ENCODE data around the gene KYNU. TPM values are rescaled to one million over a fixed set of nuclear protein-coding genes. Genes with fewer than 3 reads are reported as not detected.
"Not testable (repeated sequence)": the region's sequence is repeated elsewhere in the genome, so short reads cannot be mapped to it uniquely, and the experiment has no call there.

The KYNU gene
- total RNA-seq, 5 donors from 2014 or later (not counting 1 experiment from before 2014, with no cell fraction given), result 0.30 to 1.8 (median 0.77) TPM; not detected in 1

- Histone ChIP-seq H3K27ac (ENCODE audit: low read length) (no peak overlapping the region), H3K36me3 (ENCODE audit: control insufficient read depth in 2 of 2, extremely low read depth in 1 of 2, insufficient read depth in 1 of 2, low read length in 1 of 2) (no peaks in the 10 kb centered on the region), H3K27me3 (replicated peaks in 1 of 2; ENCODE audit: control insufficient read depth in 2 of 2, extremely low read depth in 1 of 2, insufficient read depth in 2 of 2, low read length in 1 of 2) (no peaks in the 10 kb centered on the region), H3K4me3 (ENCODE audit: control insufficient read depth in 1 of 2, extremely low read depth in 1 of 2, low read length in 1 of 2) (no peak overlapping the region), H3K4me1 (ENCODE audit: control insufficient read depth in 1 of 2, extremely low read depth in 1 of 2, insufficient read depth in 2 of 2, low read length in 2 of 2) (no peaks in the 10 kb centered on the region), H3K9me3 (no peaks in the 10 kb centered on the region)
- CTCF ChIA-PET, result no interaction called here
- POLR2A ChIA-PET, result no interaction called here
- no peaks in the 10 kb centered on the region for H3K27me3 Mint-ChIP-seq
- no peak for ATAC-seq (replicated peaks in 1 of 4)
- DNase-seq, result no peak
- no peaks in the 10 kb centered on the region for H3K9me3 Mint-ChIP-seq
- H3K4me1 Mint-ChIP-seq, result no peaks in the 10 kb centered on the region
- H3K4me3 Mint-ChIP-seq, result no peak overlapping the region
- no peaks in the 10 kb centered on the region for H3K36me3 Mint-ChIP-seq
- WGBS (ENCODE audit: insufficient coverage), result no CpG with 5 or more reads among the region's 5 CpGs
- H3K27ac Mint-ChIP-seq, result no peak overlapping the region
Observed at GRCh38 chr2:142862847-142863246, 14.6 kb upstream of the KYNU start.

- Histone ChIP-seq H3K27ac (ENCODE audit: low read length) (no peak overlapping the region), H3K9me3 (no peaks in the 10 kb centered on the region), H3K36me3 (ENCODE audit: control insufficient read depth in 2 of 2, extremely low read depth in 1 of 2, insufficient read depth in 1 of 2, low read length in 1 of 2) (no peaks in the 10 kb centered on the region), H3K27me3 (replicated peaks in 1 of 2; ENCODE audit: control insufficient read depth in 2 of 2, extremely low read depth in 1 of 2, insufficient read depth in 2 of 2, low read length in 1 of 2) (no peaks in the 10 kb centered on the region), H3K4me3 (ENCODE audit: control insufficient read depth in 1 of 2, extremely low read depth in 1 of 2, low read length in 1 of 2) (no peak overlapping the region), H3K4me1 (ENCODE audit: control insufficient read depth in 1 of 2, extremely low read depth in 1 of 2, insufficient read depth in 2 of 2, low read length in 2 of 2) (no peaks in the 10 kb centered on the region)
- ChIA-PET POLR2A (no interaction called here), CTCF (no interaction called here)
- DNase-seq, result no peak
- 83% methylated on average over 1 of the region's 2 CpGs for WGBS (ENCODE audit: insufficient coverage)
- peaks cover 0 to under 1% of the 10 kb centered on the region in 2 donors for H3K27me3 Mint-ChIP-seq
- no peak overlapping the region for H3K4me3 Mint-ChIP-seq
- no peaks in the 10 kb centered on the region for H3K36me3 Mint-ChIP-seq
- no peaks in the 10 kb centered on the region for H3K4me1 Mint-ChIP-seq
- no peak overlapping the region for H3K27ac Mint-ChIP-seq
- no peak for ATAC-seq (replicated peaks in 1 of 4)
- no peaks in the 10 kb centered on the region for H3K9me3 Mint-ChIP-seq
Observed at GRCh38 chr2:142863485-142863961, 13.9 kb upstream of the KYNU start.

DNA sequence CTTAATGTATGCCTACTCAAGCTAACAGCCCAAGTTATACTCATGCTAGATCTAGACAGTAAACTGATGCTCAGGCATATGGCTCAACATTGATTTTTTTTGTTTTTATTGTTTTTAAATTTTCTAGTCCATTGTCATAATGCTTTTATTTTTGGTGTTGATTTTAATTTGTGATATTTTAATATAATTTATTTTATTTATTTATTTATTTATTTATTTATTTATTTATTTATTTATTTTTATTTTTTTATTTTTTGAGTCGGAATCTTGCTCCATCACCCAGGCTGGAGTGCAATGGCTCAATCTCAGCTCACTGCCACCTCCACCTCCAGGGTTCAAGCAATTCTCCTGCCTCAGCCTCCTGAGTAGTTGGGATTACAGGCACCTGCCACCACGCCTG lies 12.9 kb upstream of the KYNU start:
- H3K4me1 Mint-ChIP-seq; H3K27ac ChIP-seq (ENCODE audit: low read length); H3K9me3 ChIP-seq; H3K36me3 ChIP-seq (ENCODE audit: control insufficient read depth in 2 of 2, extremely low read depth in 1 of 2, insufficient read depth in 1 of 2, low read length in 1 of 2); ATAC-seq (replicated peaks in 1 of 4); H3K27me3 ChIP-seq (replicated peaks in 1 of 2; ENCODE audit: control insufficient read depth in 2 of 2, extremely low read depth in 1 of 2, insufficient read depth in 2 of 2, low read length in 1 of 2); H3K27me3 Mint-ChIP-seq; H3K4me3 ChIP-seq (ENCODE audit: control insufficient read depth in 1 of 2, extremely low read depth in 1 of 2, low read length in 1 of 2); H3K4me1 ChIP-seq (ENCODE audit: control insufficient read depth in 1 of 2, extremely low read depth in 1 of 2, insufficient read depth in 2 of 2, low read length in 2 of 2); CTCF ChIA-PET; H3K36me3 Mint-ChIP-seq; H3K4me3 Mint-ChIP-seq; H3K9me3 Mint-ChIP-seq; POLR2A ChIA-PET; DNase-seq; H3K27ac Mint-ChIP-seq: not testable (repeated sequence)
- WGBS (ENCODE audit: insufficient coverage), result no CpG with 5 or more reads among the region's 2 CpGs

DNA sequence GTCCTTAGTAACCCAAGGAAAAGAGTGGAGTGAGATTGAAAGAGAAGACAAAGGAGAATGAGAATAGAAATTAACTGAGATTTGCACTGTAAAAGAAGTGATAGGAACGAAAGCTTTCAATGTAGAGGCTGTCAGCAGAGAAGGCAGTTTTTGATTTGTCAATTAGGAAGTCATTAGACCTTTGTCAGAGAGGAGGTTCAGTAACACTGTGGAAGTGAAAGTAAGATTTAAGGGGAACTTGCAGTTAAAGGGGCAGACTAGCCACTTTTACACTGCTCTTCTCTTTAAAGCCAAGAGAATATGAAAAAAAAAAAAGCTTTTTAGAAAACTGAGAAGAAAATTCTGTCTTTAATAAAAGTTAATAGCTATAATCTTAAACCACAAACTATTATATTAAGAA lies 11.5 kb upstream of the KYNU start:
- WGBS (ENCODE audit: insufficient coverage), result 0% methylated on average over 1 of the region's 1 CpG
- Histone ChIP-seq H3K27ac (ENCODE audit: low read length) (no peak overlapping the region), H3K4me3 (ENCODE audit: control insufficient read depth in 1 of 2, extremely low read depth in 1 of 2, low read length in 1 of 2) (no peak overlapping the region), H3K9me3 (no peaks in the 10 kb centered on the region), H3K27me3 (replicated peaks in 1 of 2; ENCODE audit: control insufficient read depth in 2 of 2, extremely low read depth in 1 of 2, insufficient read depth in 2 of 2, low read length in 1 of 2) (no peaks in the 10 kb centered on the region), H3K36me3 (ENCODE audit: control insufficient read depth in 2 of 2, extremely low read depth in 1 of 2, insufficient read depth in 1 of 2, low read length in 1 of 2) (no peaks in the 10 kb centered on the region), H3K4me1 (ENCODE audit: control insufficient read depth in 1 of 2, extremely low read depth in 1 of 2, insufficient read depth in 2 of 2, low read length in 2 of 2) (no peaks in the 10 kb centered on the region)
- no peaks in the 10 kb centered on the region for H3K4me1 Mint-ChIP-seq
- H3K9me3 Mint-ChIP-seq, result no peaks in the 10 kb centered on the region
- no peak overlapping the region for H3K4me3 Mint-ChIP-seq
- POLR2A ChIA-PET, result interaction anchor here in 1 of 2 donors (0.6 kb wide), 1 partner anchor 8 kb away, joined by 3 read pairs; no protein-coding TSS in a partner anchor
- peak in 1 of 35 experiments; percentile 1 for DNase-seq
- no peak overlapping the region for H3K27ac Mint-ChIP-seq
- ATAC-seq (replicated peaks in 1 of 4), result no peak
- H3K27me3 Mint-ChIP-seq, result peaks cover 0 to 4% of the 10 kb centered on the region in 2 donors
- CTCF ChIA-PET, result interaction anchor here in 1 of 2 donors (0.6 kb wide), 1 partner anchor 8 kb away, joined by 4 read pairs; no protein-coding TSS in a partner anchor
- H3K36me3 Mint-ChIP-seq, result no peaks in the 10 kb centered on the region

DNA sequence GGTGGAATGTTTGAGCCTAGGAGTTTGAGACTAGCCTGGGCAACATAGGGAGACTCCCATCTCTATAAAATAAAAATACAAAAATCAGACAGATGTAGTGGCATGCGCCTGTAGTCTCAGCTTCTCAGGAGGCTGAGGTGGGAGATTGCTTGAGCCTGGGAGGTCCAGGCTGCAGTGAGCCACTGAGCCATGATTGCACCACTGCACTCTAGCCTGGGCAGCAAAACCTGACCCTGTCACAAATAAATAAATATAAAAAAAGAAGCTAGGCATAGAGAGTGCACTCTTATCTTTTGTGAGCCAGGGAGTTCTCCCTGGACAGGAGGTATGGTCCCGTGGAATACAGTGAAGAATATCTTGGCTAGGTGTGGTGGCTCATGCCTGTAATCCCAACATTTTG lies 11.0 kb upstream of the KYNU start:
- ATAC-seq (replicated peaks in 1 of 4) (no peak), DNase-seq (no peak)
- Histone ChIP-seq H3K4me1 (ENCODE audit: control insufficient read depth in 1 of 2, extremely low read depth in 1 of 2, insufficient read depth in 2 of 2, low read length in 2 of 2) (no peaks in the 10 kb centered on the region), H3K27ac (ENCODE audit: low read length) (no peak overlapping the region), H3K36me3 (ENCODE audit: control insufficient read depth in 2 of 2, extremely low read depth in 1 of 2, insufficient read depth in 1 of 2, low read length in 1 of 2) (no peaks in the 10 kb centered on the region), H3K4me3 (ENCODE audit: control insufficient read depth in 1 of 2, extremely low read depth in 1 of 2, low read length in 1 of 2) (no peak overlapping the region), H3K27me3 (replicated peaks in 1 of 2; ENCODE audit: control insufficient read depth in 2 of 2, extremely low read depth in 1 of 2, insufficient read depth in 2 of 2, low read length in 1 of 2) (no peaks in the 10 kb centered on the region), H3K9me3 (no peaks in the 10 kb centered on the region)
- POLR2A ChIA-PET, result interaction anchor here in 1 of 2 donors (0.6 kb wide), 1 partner anchor 8 kb away, joined by 3 read pairs; no protein-coding TSS in a partner anchor
- 100% methylated on average over 1 of the region's 2 CpGs for WGBS (ENCODE audit: insufficient coverage)
- CTCF ChIA-PET, result interaction anchor here in 1 of 2 donors (0.6 kb wide), 1 partner anchor 8 kb away, joined by 4 read pairs; no protein-coding TSS in a partner anchor
- Mint-ChIP-seq H3K4me3 (no peak overlapping the region), H3K4me1 (no peaks in the 10 kb centered on the region), H3K9me3 (no peaks in the 10 kb centered on the region), H3K36me3 (no peaks in the 10 kb centered on the region), H3K27me3 (peaks cover 0 to 4% of the 10 kb centered on the region in 2 donors), H3K27ac (no peak overlapping the region)

DNA sequence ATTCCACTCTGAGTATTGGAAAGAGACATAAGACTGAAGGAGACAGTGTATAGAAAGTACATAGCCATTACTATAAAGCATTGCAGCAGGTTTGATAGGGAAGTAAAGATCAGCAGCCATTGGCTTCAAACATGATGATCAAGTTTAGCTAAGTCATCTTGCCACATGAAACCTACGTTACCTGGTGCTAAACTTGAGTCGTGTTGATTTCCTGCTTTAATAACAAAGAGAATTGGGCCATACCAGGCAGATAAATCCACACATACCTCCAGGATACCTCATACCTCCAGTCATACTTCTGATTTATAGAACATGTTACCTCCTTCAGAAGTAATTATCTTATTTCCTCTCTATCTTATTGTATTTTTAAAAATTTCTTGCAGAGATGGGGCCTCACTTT lies 10.3 kb upstream of the KYNU start:
- Mint-ChIP-seq H3K4me3 (no peak overlapping the region), H3K4me1 (no peaks in the 10 kb centered on the region), H3K27me3 (peaks cover 0 to 4% of the 10 kb centered on the region in 2 donors), H3K9me3 (no peaks in the 10 kb centered on the region), H3K27ac (no peak overlapping the region), H3K36me3 (no peaks in the 10 kb centered on the region)
- Histone ChIP-seq H3K36me3 (ENCODE audit: control insufficient read depth in 2 of 2, extremely low read depth in 1 of 2, insufficient read depth in 1 of 2, low read length in 1 of 2) (no peaks in the 10 kb centered on the region), H3K4me3 (ENCODE audit: control insufficient read depth in 1 of 2, extremely low read depth in 1 of 2, low read length in 1 of 2) (no peak overlapping the region), H3K27ac (ENCODE audit: low read length) (no peak overlapping the region), H3K27me3 (replicated peaks in 1 of 2; ENCODE audit: control insufficient read depth in 2 of 2, extremely low read depth in 1 of 2, insufficient read depth in 2 of 2, low read length in 1 of 2) (no peaks in the 10 kb centered on the region), H3K9me3 (no peaks in the 10 kb centered on the region), H3K4me1 (ENCODE audit: control insufficient read depth in 1 of 2, extremely low read depth in 1 of 2, insufficient read depth in 2 of 2, low read length in 2 of 2) (no peaks in the 10 kb centered on the region)
- WGBS (ENCODE audit: insufficient coverage), result no CpG with 5 or more reads among the region's 2 CpGs
- ATAC-seq (replicated peaks in 1 of 4) (no peak), DNase-seq (no peak)
- ChIA-PET POLR2A (no interaction called here), CTCF (no interaction called here)

Data from T-cell (primary cell).